ENCODE results near the gene TOM1L1. TPM values are rescaled to one million over a fixed set of nuclear protein-coding genes. Genes with fewer than 3 reads are reported as not detected.

The TOM1L1 gene
- total RNA-seq, 1 experiment from 2014 or later: 10.5 TPM

DNA sequence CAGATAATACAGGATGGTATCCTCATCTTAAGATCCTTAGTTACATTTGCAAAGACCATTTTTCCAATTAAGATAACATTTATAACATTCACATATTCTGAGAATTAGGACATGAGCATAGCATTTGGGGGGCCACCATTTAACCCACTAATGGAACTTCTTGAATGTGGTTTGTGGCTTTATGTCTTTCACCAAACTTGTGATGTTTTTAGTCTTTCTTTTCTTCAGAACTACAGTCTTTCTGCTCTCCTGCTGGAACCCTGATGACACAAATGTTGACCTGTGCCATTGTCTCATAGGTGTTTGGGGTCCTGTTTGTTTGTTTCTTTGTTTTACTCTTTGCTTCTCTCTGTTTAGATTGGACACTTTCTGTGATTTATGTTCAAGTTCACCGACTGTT lies 44.6 kb downstream of the TOM1L1 start:
- DNase-seq (ENCODE audit: low read depth): no peak

DNA sequence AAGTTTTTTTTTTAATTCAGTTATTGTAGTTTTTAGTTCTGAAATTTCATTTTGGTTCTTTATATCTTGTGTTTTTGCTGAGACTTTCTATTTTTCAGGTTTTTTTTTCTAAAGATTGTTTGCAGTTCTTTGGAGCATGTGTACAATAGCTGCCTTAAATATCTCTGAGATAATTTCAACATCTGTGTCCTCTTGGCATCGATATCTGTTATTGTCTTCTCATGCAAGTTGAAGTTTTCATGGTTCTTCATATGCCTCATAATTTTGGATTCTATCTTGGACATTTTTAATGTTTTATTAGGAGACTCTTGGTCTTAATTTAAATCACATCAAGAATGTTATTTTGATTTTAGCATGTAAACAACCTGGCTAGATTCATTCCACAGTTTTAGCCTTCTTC lies 45.0 kb downstream of the TOM1L1 start:
- DNase-seq (ENCODE audit: low read depth): no peak

DNA sequence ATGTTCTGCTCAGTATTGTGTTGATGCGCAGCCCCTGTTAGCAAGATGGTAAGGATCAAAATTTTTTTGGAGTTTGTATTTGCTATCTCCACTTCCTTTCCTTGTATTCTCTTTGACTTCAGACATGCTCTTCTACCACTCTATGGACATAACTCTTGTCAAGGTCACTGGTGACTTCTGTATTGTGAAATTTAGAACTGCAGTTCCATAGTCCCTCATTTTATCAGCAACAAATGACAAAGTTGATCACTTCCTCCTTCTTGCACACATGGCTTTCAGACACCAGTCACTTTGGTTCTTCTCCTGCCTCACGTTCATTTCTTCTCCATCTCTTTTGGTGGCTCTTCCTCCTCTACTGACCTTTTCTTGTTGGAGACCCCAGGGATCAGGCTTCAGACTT lies 46.7 kb downstream of the TOM1L1 start:
- no peak for DNase-seq (ENCODE audit: low read depth)

DNA sequence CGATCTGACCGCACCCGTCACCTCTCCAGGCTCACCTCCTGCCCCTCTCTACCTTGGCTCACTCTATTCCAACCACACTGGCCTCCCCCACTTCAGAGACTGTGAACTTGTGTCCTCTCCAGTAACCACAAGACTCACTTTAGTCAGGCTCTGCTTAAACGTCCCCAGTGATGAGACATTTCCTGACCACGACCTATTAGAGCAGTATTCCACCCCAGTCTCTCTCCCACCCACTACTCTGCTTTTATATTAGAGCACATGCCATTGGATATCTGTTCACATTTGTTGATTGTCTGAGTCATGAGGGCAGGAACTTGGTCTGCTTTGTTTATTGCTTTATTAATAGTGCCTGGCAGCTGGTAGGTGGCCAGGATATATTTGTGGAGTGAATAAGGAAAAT lies 47.7 kb downstream of the TOM1L1 start:
- DNase-seq (ENCODE audit: low read depth): peak; percentile 98

DNA sequence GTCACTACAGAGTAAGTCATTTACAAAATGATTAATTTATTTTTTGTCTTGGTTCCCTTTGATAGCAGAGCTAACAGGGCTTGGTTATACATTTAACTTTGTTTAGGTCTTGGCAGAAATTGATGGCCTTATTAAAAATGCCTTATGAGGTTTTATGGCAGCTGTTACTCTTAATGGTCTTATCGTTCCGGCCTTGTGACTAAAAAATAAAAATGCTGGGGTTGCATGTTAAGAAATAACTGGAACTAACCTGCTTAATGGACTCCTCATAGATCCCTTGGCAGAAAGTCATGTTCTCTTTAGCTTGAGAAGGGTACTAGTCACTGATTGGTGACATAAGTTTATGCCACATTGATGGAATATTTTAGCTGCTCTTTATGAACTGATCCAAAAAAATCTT lies 49.5 kb downstream of the TOM1L1 start:
- no peak for DNase-seq (ENCODE audit: low read depth)

DNA sequence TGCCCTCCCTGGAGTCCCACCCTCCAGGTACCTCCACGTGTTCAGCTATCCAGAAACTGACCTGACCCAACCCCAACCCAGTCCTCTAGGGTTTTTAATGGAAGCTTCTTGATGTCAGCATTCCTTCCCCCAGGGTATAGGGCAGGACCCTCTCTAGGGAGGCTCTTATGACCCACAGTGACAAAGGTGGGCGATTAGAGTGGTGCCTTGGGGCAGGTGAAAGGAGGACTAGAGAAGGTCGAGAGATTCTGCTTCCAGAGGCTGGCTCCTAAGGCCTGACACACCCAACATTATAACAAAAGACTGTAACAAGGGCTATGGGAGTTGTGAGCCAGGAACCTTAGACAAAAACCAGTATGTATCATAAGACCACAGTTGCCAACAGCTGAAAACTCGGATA lies 50.6 kb downstream of the TOM1L1 start:
- no peak for DNase-seq (ENCODE audit: low read depth)

DNA sequence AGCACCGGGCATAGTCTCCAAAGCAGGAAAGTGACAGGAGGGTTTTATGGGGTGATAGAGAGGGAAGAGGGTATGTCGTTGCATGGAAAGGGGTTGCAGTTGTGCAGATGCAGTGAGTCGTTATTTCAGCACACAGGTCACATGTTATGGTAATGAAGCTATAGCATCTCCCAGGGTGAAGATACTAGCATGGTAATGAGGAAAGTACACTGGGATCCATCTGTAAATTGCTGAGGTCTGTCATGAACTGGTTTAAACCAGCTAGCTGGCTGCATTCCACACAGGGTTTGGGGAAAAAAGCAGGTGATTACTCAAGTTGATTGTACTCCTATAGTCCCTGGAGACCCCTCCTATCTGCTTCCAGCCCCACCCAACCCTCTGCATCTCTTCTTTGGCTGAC lies 56.1 kb downstream of the TOM1L1 start:
- no peak for DNase-seq (ENCODE audit: low read depth)

DNA sequence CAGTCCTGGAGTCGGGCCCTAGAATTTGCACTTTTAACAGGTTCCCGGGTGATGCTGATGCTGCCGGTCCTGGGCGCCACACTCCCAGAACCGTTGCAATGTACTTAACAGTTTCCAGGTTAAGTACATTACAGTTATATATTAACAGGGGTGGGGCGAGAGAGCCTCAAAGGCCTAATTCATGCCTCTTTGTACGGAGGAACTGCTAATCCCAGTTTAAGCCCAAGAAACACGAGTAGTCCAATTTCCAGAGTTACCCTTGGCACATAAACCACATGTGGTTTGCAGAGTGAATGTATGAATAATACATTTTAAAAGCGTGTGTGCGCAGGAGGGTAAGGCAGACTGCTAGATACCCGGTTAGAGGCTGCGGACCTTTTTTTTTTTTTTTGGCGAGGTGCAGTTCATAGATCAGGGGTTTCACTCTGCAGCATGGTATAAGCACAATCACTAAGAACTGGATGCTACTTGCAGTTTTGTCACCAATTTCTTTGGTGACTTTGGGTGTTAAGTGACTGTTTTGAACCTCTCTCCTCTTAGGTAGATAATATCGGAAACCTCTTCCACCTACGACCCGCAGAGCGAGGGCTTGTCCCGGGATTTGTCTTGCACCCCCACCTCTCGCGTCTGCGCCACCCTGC lies 67.1 kb downstream of the TOM1L1 start:
- DNase-seq (ENCODE audit: low read depth): peak; percentile 33

DNA sequence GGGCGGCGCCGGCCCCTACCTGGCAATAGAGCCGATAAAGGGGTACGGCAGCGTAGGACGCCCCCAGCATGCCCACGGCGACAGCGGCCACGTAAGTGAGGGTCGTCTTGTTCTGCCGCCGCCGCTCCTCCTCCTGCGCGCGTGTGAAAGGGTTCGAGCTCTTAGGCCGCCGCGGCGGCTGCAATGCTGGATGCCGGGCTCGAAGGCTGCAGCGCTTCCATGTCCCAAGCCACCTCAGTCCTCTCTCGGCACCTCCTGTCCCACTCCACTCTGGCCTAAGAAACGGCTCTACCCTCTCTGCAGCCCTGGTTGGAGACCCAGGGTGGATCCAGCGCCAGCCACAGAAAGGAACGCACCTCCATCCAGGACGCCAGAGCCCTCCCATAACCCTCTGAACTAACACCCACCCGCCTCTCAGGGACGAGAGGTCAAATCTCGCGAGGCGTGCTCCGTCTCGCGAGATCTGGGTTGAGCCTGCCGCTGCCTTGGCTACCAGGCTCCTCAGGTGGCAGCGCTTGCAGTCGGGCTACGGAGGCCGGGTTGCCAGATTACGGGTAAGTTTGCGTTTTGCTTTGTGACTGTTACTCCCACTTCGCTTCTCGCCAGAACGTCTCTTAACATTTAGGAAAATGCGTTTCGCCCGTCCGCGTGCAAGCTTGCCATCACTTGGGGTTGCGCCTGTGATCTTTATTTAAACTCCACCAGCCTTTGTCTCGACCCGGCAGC lies 67.8 kb downstream of the TOM1L1 start, which contains the start of the genes COX11 and STXBP4:
Gene COX11 (minus strand): TSS at position 393 of the 726 bp plus-strand sequence. CDS start 8 bp downstream, at position 385.
Gene STXBP4 (plus strand): TSS at position 504 of the 726 bp plus-strand sequence. CDS start 17,455 bp downstream, outside the sequence.
- DNase-seq (ENCODE audit: low read depth): peak; percentile 95

DNA sequence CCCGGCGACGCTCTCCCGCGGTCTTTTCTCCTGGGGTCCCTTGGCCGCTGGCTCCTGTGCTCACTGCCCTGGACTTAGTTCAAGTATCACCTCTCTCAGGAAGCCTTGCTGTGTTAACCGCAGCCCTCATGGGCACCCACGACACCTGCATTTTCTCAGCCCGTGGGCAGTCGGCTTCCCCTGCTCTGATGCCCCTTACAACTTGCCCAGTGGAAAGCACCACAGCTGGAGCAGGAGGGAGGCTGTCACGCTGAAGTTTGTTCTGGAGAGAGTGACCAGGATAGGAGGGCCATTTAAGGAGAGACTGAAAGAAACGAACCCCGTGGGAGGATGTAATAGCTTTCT lies 68.3 kb downstream of the TOM1L1 start:
- no peak for DNase-seq (ENCODE audit: low read depth)

DNA sequence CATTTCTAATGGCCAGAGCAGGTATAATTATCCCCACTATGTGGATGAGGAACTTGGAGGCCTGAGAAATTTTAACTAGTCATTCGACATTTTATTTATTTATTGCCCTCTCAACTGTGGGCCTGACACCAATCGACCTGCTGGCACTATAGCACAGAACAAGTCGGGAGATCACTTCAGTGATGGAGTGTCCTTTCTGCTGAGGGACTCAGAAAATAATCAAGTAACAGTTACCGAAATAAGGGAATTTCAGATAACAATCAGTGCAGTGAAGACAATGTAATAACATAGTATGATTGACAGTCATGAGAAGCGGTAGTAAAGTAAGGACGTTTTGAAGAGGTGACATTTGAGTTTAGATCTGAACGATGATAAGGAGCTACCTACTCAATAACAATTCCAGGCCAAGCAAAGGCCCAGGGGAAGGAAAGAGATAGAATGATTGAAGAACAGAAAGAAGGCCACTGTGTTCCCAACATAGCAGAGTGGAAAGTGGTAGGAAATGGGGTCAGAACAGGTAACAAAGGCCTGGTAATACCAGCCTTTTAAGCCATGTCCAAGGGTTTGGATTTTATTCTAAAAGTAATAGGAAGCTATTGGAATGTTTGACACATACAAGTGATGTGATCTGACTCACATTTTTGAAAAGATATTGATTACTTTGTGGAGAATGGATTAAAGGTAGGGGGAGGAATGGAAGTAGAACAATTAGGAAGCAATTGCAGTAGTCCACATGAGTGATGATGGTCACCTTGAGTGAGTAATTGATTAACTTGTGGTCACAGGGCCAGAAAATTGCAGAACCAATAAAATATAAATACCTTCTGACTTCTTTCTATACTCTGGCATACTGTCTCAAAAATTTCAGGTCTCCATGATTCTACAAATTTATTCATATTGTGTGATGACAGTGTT lies 69.3 kb downstream of the TOM1L1 start:
- DNase-seq (ENCODE audit: low read depth): no peak

DNA sequence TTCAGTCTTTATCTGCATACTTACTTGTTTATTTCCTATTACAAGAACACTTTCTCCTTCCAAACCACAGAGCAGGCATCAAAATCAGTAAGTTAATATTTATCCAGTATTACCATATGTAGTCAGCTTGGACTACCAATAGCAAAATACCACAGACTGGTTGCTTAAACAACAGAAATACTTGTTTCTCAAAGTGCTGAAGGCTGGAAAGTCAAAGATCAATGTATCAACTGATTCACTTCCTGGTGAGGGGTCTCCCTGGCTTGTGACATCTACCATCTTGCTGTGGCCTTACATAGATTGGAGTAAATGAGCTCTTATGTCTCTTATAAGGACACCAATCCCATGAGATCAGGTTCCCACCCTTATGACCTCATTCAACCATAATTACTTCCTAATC lies 70.5 kb downstream of the TOM1L1 start:
- no peak for DNase-seq (ENCODE audit: low read depth)

DNA sequence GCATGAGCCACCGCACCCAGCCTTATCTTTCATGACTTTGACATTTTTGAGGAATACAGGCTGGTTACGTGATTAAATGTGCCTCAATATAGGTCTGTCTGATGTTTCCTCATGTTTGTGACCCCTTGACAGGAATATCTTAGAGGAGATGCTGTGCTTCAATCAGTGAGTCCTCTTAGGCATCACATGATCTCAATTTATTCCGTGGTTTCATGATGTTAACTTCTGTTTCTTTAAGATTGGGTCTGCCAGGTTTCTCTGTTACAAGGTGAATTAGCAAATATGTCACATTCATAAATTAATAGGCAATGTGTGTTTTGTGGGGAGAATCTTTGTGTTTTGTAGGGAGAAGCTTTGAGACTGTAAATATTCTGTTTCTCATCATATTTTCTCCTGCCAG lies 71.2 kb downstream of the TOM1L1 start:
- no peak for DNase-seq (ENCODE audit: low read depth)

DNA sequence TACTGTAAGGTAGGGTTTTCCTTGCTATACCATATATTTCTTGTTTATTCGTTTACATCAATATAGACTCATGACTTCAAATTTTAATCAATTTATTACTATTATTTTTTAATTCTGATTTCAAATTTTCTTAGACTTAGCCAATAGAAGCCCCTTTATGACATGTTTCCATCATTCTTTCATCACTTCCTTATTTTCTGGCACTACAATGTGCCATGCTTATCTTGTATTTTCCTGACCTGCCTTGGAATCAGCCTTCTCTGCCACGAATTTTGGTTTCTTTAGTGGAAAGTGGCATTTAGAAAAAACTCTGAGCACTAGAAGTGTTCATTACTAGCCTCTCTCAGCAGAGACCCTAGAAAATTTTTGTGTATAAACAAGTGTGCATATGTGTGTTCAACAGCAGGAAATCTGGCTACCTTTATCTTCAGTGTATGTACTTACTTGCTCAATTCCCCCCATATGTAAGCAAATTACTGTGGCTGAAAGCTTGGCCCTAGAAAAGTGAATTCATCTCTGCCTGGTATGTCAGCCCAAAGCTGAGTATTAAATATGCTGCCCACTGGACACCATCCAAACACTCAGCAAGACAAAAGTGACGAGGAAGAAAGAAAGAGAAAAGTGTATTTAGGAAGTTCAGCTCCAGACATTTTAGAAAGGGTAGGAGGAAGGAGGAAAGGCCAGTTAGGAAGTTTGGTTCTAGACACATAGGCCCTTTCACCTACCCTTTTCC lies 71.9 kb downstream of the TOM1L1 start:
- DNase-seq (ENCODE audit: low read depth): no peak

DNA sequence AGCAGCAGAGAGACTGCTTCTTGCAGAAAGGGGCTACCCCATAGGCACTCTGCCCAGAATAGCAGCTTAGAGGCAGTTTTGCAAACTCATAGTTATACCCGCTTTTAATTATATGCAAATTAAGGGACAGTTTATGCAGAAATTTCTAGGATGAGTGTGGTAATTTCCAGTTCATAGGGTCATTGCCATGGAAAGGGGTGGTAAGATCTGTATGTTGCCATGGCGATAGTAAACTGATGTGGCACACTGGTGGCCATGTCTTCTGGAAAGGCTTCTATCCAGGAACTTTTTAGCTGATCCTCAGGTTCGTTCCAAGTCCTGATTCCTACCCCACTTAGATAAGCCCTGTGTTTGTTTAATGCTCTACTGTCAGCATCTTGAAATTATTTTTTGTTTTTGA lies 74.1 kb downstream of the TOM1L1 start:
- DNase-seq (ENCODE audit: low read depth): no peak

DNA sequence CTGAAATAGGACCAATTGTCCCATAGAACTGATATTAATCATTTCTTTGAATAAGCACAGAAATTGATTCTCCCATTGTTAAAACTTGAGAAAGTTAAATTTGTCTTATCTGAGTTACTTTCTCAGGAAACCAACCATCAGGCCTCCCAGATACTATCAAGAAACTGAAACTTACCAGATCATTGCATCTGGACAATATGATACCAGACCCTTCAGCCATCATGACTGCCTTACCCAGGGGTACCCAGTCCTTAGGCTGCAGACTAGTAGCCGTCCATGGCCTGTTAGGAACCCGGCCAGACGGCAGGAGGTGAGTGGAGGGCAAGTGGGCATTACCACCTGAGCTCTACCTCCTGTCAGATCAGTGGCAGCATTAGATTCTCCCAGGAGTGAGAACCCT lies 75.7 kb downstream of the TOM1L1 start:
- no peak for DNase-seq (ENCODE audit: low read depth)

DNA sequence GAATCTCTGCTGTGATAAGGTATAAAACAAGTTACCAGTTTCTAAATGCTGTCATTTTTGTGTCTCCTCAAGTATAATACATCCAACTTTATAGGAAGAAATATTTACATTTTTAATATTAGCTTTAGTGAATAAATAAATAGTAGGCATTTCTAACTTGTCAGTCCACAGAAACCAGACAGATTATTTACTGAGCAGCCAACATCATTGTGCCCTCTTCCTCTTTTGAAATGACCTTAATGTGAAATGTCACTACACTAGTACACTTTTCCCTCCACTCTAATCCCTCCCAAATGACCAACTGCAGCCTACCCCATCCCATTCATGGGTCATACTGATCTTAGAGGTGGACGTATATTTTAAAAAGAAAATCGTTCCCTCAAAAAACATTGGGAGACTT lies 77.1 kb downstream of the TOM1L1 start:
- DNase-seq (ENCODE audit: low read depth): no peak

DNA sequence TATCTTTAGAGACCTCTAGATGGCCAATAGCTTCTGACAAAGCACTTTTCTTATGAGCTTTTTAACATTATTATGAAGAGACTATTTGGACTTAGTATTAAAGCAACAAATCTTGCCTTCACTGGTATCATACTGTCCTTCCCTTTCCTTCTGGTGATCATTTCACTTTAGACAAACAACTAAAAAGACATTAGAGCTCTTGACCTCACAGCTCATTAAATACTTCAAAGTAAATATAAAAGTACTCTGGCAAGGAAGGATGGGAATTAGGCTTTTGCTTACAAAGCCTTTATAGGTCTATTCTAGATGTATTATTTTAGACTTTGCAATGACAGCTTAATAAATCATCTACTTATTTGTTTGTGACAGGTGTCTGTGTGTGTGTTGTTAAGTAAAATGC lies 79.0 kb downstream of the TOM1L1 start:
- DNase-seq (ENCODE audit: low read depth): no peak

DNA sequence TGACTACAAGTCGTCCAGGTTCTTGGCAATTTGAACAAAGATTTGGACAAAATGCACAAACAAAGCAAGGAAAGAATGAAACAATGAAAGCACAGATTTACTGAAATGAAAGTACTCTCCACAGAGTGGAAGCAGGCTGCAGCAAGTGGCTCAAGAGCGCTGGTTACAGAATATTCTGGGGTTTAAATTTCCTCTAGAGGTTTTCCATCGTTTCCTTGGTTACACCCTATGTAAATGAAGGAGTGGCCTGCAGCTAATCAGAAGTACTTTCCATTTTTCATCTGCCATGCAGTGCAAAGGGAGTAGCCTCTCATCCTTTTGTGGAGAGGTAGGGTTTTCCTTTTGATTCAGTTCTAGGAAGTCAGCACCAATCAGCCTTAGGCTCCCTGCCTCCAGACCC lies 79.7 kb downstream of the TOM1L1 start:
- DNase-seq (ENCODE audit: low read depth): no peak

DNA sequence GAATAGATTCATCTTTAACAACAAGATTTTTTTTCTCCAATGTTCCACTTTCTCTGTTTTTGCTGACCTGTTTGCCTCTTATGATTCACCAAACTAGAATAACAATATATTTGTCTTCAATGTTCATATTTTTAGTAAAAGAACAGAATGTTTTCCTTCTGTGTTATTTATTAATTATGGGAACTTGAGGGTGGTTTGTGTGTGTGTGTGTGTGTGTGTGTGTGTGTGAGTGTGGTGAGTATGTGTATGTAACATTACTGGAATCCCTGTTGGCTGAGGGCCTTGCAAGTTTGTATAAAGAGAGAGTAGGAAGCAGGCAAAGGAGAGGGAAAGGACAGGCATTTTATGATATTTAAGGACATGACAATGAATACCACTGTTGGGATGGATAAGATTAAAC lies 81.7 kb downstream of the TOM1L1 start:
- DNase-seq (ENCODE audit: low read depth): no peak

DNA sequence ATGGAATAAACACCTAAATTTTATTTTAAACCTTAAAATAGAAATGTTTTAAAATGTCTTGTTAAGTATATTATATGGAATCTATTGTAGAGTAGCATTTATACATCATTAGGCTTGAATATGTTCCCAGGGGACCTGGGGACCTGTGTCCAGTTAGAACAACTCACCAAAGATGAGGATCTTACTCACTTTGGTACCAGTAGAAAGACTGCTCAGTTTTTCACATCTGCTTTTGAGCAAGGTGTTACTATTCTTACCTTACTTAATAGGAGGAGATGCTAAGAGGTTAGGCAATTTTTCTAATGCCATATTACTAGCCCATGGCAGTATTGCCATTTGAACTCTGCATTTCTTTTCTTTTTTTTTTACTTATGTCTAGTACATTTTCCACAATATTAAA lies 82.6 kb downstream of the TOM1L1 start:
- no peak for DNase-seq (ENCODE audit: low read depth)

All from HT1080 (cell line).